Natural killer cell (primary cell): ENCODE measurements around the gene PPP1R26. TPM values are rescaled to one million over a fixed set of nuclear protein-coding genes. Genes with fewer than 3 reads are reported as not detected.

ENCODE experiments used
- ATAC-seq, 3 donors: fragments of 150-1000 bp in 2 of 3; fragments of 200-7000 bp in 1 of 3; cut with Tn5 transposase; 1 replicate in 1 of 3; 2 replicates in 2 of 3; pipeline ENCODE4 v1.10.0; 2021; ENCODE audit warnings: mild to moderate bottlenecking in 2 of 3, moderate library complexity in 2 of 3
- DNase-seq, 2 donors: peaks; one replicate each; pipeline versions ENCODE4 v3.0.0 to v3.0.0-alpha.2; 2013 to 2021; ENCODE audit warnings: mixed read lengths in 1 of 2
- H3K27ac ChIP-seq: one replicate; pipeline ENCODE4 v1.5.1; 2013; ENCODE audit warnings: mild to moderate bottlenecking, low read length
- H3K27me3 ChIP-seq: one replicate; pipeline ENCODE4 v1.6.1; 2013; ENCODE audit warnings: low read length; ENCODE audit not compliant: control insufficient read depth, insufficient read depth
- H3K36me3 ChIP-seq: one replicate; pipeline ENCODE4 v1.6.1; 2013; ENCODE audit warnings: low read length; ENCODE audit not compliant: control insufficient read depth, insufficient read depth
- H3K4me1 ChIP-seq: one replicate; pipeline ENCODE4 v1.6.1; 2013; ENCODE audit warnings: low read length; ENCODE audit not compliant: control insufficient read depth, insufficient read depth
- H3K4me3 ChIP-seq: one replicate; pipeline ENCODE4 v1.5.1; 2013; ENCODE audit warnings: low read length
- H3K9me3 ChIP-seq: one replicate; pipeline ENCODE4 v1.6.1; 2013; ENCODE audit warnings: low read length; ENCODE audit not compliant: control insufficient read depth, insufficient read depth
- H3K27ac Mint-ChIP-seq, 2 donors: one replicate each; pipeline ENCODE4 v1.8.0; 2022; ENCODE audit warnings: mild to moderate bottlenecking in 2 of 2, mixed read lengths in 2 of 2, moderate library complexity in 1 of 2
- H3K27me3 Mint-ChIP-seq, 2 donors: one replicate each; pipeline ENCODE4 v1.8.0; 2022; ENCODE audit warnings: low read depth in 2 of 2, mixed read lengths in 2 of 2
- H3K36me3 Mint-ChIP-seq: one replicate; pipeline ENCODE4 v1.8.0; 2022; ENCODE audit warnings: mixed read lengths
- H3K4me1 Mint-ChIP-seq, 2 donors: one replicate each; pipeline ENCODE4 v1.8.0; 2022; ENCODE audit warnings: mixed read lengths in 2 of 2
- H3K4me3 Mint-ChIP-seq: one replicate; pipeline ENCODE4 v1.8.0; 2022; ENCODE audit warnings: mild to moderate bottlenecking, moderate library complexity, mixed read lengths
- H3K9me3 Mint-ChIP-seq, 2 donors: one replicate each; pipeline ENCODE4 v1.8.0; 2022; ENCODE audit warnings: mixed read lengths in 2 of 2
- WGBS: methylation state at CpG from one replicate; pipeline ENCODE4 v1.1.7; 2013; ENCODE audit warnings: missing lambda C conversion rate; ENCODE audit not compliant: insufficient coverage; 5-methylcytosine and 5-hydroxymethylcytosine counted together
- intact Hi-C: fragments of 100-400 bp; cut with micrococcal nuclease; formaldehyde crosslinking; loops from one replicate; pipeline ENCODE4 v1.14.2; 2022
- total RNA-seq, 4 donors: library from RNA; stranded (reverse); fragments of 120-200 nt in 1 of 4; gene quantifications; one replicate each; pipeline versions ENCODE4 v1.2.3 to v1.2.4, GENCODE V29; 2013 to 2022
- TF ChIP-seq, protein P1 (sequence below): fragments of 200-600 bp; IDR thresholded peaks from one replicate; pipeline ENCODE4 v1.8.0; 2022; ENCODE audit warnings: antibody characterized with exemption

Gene PPP1R26
- total RNA-seq, 3 donors from 2014 or later (not counting 1 experiment from before 2014, with no cell fraction given): 3.2 to 5.3 (median 3.6) TPM

DNA sequence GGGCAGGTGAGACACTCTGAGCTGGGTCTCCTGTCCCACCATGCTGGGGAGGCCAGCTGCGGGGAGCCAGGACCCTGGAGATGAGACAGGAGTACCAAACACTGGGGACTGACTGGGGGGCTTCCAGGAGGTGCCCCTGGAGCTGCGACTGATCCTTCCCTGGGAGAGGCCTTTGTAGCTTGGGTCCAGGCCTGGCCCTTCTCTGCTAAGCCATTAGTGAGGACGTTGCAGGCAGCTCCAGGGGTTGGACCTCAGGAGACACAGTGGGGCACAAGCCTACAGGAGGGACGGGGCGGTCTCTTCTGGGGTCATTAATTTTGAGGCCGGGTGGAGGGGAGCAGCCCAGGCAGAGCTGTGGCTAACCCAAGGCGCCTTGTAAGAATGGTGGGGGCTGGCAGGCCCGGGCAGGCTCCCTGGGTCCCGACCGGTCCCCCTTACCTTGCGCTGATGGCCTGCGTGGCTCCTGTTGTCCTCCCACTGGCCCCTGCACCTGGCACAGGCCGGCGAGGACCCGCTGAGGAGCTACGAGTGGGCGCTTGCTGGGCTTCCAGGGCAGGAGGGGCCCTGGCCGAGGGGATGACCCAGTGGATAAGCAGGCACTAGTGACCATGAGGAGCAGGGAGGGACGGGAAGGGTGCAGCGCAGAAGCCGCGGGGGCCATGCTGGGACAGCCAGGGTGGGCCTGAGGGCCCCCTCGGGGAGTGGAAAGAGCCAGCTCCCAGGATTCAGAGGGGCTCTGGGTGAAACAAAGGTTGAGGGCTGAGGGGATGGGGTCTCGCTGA is 26.0 kb downstream of the PPP1R26 start:
- 96% methylated on average over 24 of the region's 24 CpGs for WGBS
- no peak overlapping the region for H3K27ac ChIP-seq
- H3K9me3 Mint-ChIP-seq: peaks cover 4 to 5% of the 10 kb centered on the region in 2 donors
- TF ChIP-seq, protein P1, sequence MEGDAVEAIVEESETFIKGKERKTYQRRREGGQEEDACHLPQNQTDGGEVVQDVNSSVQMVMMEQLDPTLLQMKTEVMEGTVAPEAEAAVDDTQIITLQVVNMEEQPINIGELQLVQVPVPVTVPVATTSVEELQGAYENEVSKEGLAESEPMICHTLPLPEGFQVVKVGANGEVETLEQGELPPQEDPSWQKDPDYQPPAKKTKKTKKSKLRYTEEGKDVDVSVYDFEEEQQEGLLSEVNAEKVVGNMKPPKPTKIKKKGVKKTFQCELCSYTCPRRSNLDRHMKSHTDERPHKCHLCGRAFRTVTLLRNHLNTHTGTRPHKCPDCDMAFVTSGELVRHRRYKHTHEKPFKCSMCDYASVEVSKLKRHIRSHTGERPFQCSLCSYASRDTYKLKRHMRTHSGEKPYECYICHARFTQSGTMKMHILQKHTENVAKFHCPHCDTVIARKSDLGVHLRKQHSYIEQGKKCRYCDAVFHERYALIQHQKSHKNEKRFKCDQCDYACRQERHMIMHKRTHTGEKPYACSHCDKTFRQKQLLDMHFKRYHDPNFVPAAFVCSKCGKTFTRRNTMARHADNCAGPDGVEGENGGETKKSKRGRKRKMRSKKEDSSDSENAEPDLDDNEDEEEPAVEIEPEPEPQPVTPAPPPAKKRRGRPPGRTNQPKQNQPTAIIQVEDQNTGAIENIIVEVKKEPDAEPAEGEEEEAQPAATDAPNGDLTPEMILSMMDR: no peak
- no peak overlapping the region for H3K4me3 Mint-ChIP-seq
- H3K27me3 ChIP-seq: no peaks in the 10 kb centered on the region
- H3K36me3 Mint-ChIP-seq: peaks cover 10% of the 10 kb centered on the region
- H3K9me3 ChIP-seq: no peaks in the 10 kb centered on the region
- intact Hi-C loops: no loop called here
- H3K36me3 ChIP-seq: peaks cover 10% of the 10 kb centered on the region
- no peaks in the 10 kb centered on the region for H3K27me3 Mint-ChIP-seq
- peaks cover 15% of the 10 kb centered on the region for H3K4me1 ChIP-seq
- peaks cover 10 to 23% of the 10 kb centered on the region in 2 donors for H3K4me1 Mint-ChIP-seq
- no peak for ATAC-seq
- no peak overlapping the region for H3K27ac Mint-ChIP-seq
- no peak overlapping the region for H3K4me3 ChIP-seq
- DNase-seq: no peak

DNA sequence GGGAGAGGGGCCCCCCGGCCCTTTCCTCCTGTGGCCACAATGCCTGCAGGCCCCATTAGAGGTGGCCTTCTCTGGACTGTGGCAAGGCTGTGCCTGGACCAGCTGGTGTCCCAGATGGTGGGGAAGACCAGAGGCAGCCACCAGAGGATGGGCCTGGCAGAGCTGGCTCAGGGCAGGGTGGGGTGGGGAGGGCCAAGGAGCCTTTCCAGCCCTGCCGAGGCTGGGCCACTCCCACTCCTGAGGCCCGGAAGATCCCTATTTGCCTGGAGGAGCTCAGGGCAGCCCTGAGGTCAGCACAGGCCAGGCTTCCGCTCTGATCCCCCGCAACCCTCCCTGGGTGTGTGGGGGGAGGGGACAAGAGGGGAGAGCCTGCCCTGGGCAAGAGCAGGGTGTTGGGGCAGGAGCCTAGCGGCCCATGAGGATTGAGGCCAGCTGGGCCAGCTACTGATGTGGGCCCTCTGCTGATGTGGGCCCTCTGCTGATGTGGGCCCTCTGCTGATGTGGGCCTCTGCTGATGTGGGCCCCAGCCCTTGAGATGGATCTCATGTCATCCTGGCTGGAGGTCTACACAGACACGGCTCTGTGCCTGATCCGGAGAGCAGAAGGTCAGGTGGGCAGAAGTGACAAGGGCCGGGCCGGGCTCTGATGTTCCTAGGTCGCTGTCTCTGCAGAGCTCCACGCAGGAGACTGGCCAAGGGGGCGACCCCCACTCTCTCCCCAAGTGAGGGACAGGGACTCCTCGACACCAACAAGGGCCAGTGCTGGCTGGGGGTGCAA is 26.9 kb downstream of the PPP1R26 start:
- H3K27me3 Mint-ChIP-seq: no peaks in the 10 kb centered on the region
- no peak for DNase-seq
- peaks cover 14 to 20% of the 10 kb centered on the region in 2 donors for H3K4me1 Mint-ChIP-seq
- Histone ChIP-seq H3K4me1 (peaks cover 9% of the 10 kb centered on the region), H3K9me3 (no peaks in the 10 kb centered on the region), H3K4me3 (no peak overlapping the region), H3K27me3 (no peaks in the 10 kb centered on the region), H3K27ac (no peak overlapping the region), H3K36me3 (peaks cover 10% of the 10 kb centered on the region)
- peaks cover 10% of the 10 kb centered on the region for H3K36me3 Mint-ChIP-seq
- H3K9me3 Mint-ChIP-seq: peaks cover 4 to 5% of the 10 kb centered on the region in 2 donors
- 91% methylated on average over 14 of the region's 14 CpGs for WGBS
- no peak overlapping the region for H3K4me3 Mint-ChIP-seq
- no peak overlapping the region for H3K27ac Mint-ChIP-seq
- intact Hi-C loops: no loop called here
- TF ChIP-seq, protein P1: no peak
- no peak for ATAC-seq

DNA sequence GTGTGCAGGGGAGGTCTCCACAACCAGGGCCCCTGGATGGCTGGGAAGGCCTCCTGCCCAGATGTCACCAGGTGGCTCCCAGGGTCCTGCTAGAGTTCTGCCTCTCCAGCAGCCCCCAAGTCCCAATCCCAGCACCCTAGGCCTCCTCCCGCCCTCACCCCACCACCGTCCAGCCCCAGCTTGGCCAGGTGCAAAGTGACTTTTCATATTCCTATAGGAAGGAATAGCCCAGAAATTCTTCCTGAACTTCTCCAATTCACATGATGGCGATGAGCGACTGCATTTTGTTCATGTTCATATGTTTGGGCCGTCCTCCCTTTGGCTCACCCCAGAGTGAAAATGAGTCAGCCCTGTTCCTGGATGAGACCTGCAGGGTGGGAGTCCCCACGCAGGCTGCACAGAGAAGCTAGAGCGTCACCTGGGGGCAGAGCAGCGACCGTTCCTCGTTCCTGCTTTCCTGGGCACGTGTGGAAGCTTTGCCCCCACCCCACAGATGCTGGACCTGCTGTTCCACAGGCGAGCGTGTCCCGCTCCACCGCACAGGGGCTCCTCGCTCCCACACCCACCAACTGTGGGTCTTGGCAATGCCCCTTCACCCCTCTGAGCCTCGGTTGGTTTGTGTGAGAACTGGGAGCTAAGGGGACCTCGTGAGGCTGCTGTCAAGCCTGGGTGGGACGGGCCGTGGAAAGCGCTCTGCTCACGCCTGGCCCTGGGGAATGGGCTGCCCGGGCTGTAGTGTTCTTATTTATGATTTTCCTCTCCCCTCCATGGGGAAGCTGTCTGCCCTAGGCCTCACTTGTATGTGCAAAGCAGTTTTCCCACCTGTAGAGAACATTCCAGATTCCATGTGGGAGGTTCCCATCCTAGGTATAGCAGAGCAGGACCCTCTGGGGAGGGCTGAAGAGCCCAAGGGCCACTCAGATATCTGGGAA is 27.8 kb downstream of the PPP1R26 start:
- H3K27ac Mint-ChIP-seq: no peak overlapping the region

More for the DNA sequence above, 27.8 kb downstream of the PPP1R26 start:
- Histone ChIP-seq H3K36me3 (peaks cover 10% of the 10 kb centered on the region), H3K27me3 (no peaks in the 10 kb centered on the region), H3K27ac (no peak overlapping the region), H3K9me3 (no peaks in the 10 kb centered on the region), H3K4me3 (no peak overlapping the region), H3K4me1 (no peaks in the 10 kb centered on the region)
- H3K4me3 Mint-ChIP-seq: no peak overlapping the region
- peaks cover 9 to 11% of the 10 kb centered on the region in 2 donors for H3K4me1 Mint-ChIP-seq
- no peak for DNase-seq
- ATAC-seq: no peak
- peaks cover 4 to 5% of the 10 kb centered on the region in 2 donors for H3K9me3 Mint-ChIP-seq
- TF ChIP-seq, protein P1: no peak
- H3K36me3 Mint-ChIP-seq: peaks cover 10% of the 10 kb centered on the region
- intact Hi-C loops: no loop called here
- 93% methylated on average over 22 of the region's 23 CpGs for WGBS
- H3K27me3 Mint-ChIP-seq: no peaks in the 10 kb centered on the region
